ENCODE results near the gene HBB. TPM values are rescaled to one million over a fixed set of nuclear protein-coding genes. Genes with fewer than 3 reads are reported as not detected.

The HBB gene
- total RNA-seq, 4 donors from 2014 or later: 16.1 to 148 (median 132) TPM; not detected in 1

- Histone ChIP-seq H3K4me1 (no peaks in the 10 kb centered on the region), H3K27ac (no peak overlapping the region), H3K4me3 (no peak overlapping the region), H3K27me3 (no peaks in the 10 kb centered on the region), H3K9me3 (no peaks in the 10 kb centered on the region), H3K36me3 (no peaks in the 10 kb centered on the region)
- WGBS, 2 donors (ENCODE audit: low coverage in 1 of 2): 74 to 90% methylated on average over 2 of the region's 2 CpGs
- no peak for TF ChIP-seq EP300 (IDR thresholded peaks at IDR 0.05)
- TF ChIP-seq, protein P1, sequence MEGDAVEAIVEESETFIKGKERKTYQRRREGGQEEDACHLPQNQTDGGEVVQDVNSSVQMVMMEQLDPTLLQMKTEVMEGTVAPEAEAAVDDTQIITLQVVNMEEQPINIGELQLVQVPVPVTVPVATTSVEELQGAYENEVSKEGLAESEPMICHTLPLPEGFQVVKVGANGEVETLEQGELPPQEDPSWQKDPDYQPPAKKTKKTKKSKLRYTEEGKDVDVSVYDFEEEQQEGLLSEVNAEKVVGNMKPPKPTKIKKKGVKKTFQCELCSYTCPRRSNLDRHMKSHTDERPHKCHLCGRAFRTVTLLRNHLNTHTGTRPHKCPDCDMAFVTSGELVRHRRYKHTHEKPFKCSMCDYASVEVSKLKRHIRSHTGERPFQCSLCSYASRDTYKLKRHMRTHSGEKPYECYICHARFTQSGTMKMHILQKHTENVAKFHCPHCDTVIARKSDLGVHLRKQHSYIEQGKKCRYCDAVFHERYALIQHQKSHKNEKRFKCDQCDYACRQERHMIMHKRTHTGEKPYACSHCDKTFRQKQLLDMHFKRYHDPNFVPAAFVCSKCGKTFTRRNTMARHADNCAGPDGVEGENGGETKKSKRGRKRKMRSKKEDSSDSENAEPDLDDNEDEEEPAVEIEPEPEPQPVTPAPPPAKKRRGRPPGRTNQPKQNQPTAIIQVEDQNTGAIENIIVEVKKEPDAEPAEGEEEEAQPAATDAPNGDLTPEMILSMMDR (IDR thresholded peaks at IDR 0.05): no peak
- no peak for TF ChIP-seq POLR2AphosphoS5 (IDR thresholded peaks at IDR 0.05)
- TF ChIP-seq POLR2A (IDR thresholded peaks at IDR 0.05): no peak
- no peak for ATAC-seq
Observed at GRCh38 chr11:5231111-5231510, 4.2 kb upstream of the HBB start.

GRCh38 chr11:5230266-5230665, 3.4 kb upstream of the HBB start:
- Histone ChIP-seq H3K36me3 (no peaks in the 10 kb centered on the region), H3K4me1 (no peaks in the 10 kb centered on the region), H3K4me3 (no peak overlapping the region), H3K9me3 (no peaks in the 10 kb centered on the region), H3K27ac (no peak overlapping the region), H3K27me3 (no peaks in the 10 kb centered on the region)
- 67 to 69% methylated on average over 1 of the region's 1 CpG for WGBS, 2 donors (ENCODE audit: low coverage in 1 of 2)
- TF ChIP-seq POLR2AphosphoS5 (IDR thresholded peaks at IDR 0.05) (no peak), EP300 (IDR thresholded peaks at IDR 0.05) (no peak)
- ATAC-seq: no peak

DNA sequence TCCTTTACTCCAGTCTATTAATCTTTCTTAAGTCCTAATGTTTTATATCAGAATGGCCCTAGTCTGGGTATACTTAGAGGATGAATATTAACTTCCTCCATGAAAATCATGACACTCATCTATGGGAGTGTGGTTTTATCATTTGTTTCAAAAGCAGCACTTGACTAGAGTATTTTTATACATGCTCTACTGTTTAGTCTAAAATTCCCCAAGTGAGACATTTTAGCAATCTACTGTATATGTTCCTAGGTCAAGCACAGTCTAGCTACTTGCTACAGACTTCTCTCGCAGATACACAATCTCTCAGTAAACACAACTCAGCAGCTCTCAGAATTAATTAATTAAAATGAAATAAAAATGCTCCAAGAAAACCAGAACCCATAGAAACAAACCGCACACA, 2.9 kb upstream of the HBB start:
- Histone ChIP-seq H3K9me3 (no peaks in the 10 kb centered on the region), H3K36me3 (no peaks in the 10 kb centered on the region), H3K4me3 (no peak overlapping the region), H3K4me1 (no peaks in the 10 kb centered on the region), H3K27me3 (no peaks in the 10 kb centered on the region), H3K27ac (no peak overlapping the region)
- no peak for ATAC-seq
- 65 to 68% methylated on average over 2 of the region's 2 CpGs for WGBS, 2 donors (ENCODE audit: low coverage in 1 of 2)
- TF ChIP-seq, protein P1 (IDR thresholded peaks at IDR 0.05): no peak
- TF ChIP-seq POLR2A (IDR thresholded peaks at IDR 0.05) (no peak), EP300 (IDR thresholded peaks at IDR 0.05) (no peak), POLR2AphosphoS5 (IDR thresholded peaks at IDR 0.05) (no peak)

- 77% methylated on average over 1 of the region's 1 CpG; no CpG with 5 or more reads in 1 of the 2 donors for WGBS, 2 donors (ENCODE audit: low coverage in 1 of 2)
- no peaks in the 10 kb centered on the region for H3K4me1 ChIP-seq
- H3K9me3 ChIP-seq: no peaks in the 10 kb centered on the region
- no peak overlapping the region for H3K4me3 ChIP-seq
- H3K27me3 ChIP-seq: no peaks in the 10 kb centered on the region
- no peak for ATAC-seq
- H3K27ac ChIP-seq: no peak overlapping the region
- TF ChIP-seq, protein P1 (IDR thresholded peaks at IDR 0.05): no peak
- no peak for TF ChIP-seq POLR2AphosphoS5 (IDR thresholded peaks at IDR 0.05)
- TF ChIP-seq EP300 (IDR thresholded peaks at IDR 0.05): no peak
- TF ChIP-seq POLR2A (IDR thresholded peaks at IDR 0.05): no peak
- no peaks in the 10 kb centered on the region for H3K36me3 ChIP-seq
Observed at GRCh38 chr11:5229356-5229755, 2.5 kb upstream of the HBB start.

- 58 to 63% methylated on average over 3 to 5 of the region's 5 CpGs for WGBS, 2 donors (ENCODE audit: low coverage in 1 of 2)
- Histone ChIP-seq H3K27ac (no peak overlapping the region), H3K36me3 (no peaks in the 10 kb centered on the region), H3K9me3 (no peaks in the 10 kb centered on the region), H3K27me3 (no peaks in the 10 kb centered on the region), H3K4me3 (no peak overlapping the region), H3K4me1 (no peaks in the 10 kb centered on the region)
- no peak for ATAC-seq
- TF ChIP-seq, protein P1 (IDR thresholded peaks at IDR 0.05): no peak
- TF ChIP-seq EP300 (IDR thresholded peaks at IDR 0.05) (no peak), POLR2A (IDR thresholded peaks at IDR 0.05) (no peak), POLR2AphosphoS5 (IDR thresholded peaks at IDR 0.05) (no peak)
Observed at GRCh38 chr11:5228124-5228523, 1.3 kb upstream of the HBB start.

All from gastroesophageal sphincter (tissue), 4 donors.